ENCODE results near the gene DOK7. TPM values are rescaled to one million over a fixed set of nuclear protein-coding genes. Genes with fewer than 3 reads are reported as not detected.
"Not testable (repeated sequence)": the region's sequence is repeated elsewhere in the genome, so short reads cannot be mapped to it uniquely, and the experiment has no call there.

DOK7 gene
- polyA plus RNA-seq, 2 donors = 0.11 to 0.29 TPM

DNA sequence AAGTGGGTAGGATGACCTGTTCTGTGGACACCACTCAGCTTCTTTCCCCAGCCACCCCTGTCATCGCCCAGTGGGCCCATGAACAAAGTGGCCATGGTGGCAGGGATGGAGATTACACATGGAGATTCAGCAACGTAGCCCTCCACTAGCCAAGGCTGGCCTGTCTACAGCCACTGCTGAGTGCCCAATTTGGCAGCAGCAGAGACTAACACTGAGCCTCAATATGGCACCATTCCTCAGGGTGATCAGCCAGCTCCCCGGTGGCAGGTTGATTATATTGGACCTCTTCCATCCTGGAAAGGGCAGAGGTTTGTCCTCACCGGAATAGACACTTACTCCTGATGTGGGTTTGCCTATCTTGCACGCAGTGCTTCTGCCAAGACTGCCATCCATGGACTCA lies 4.0 kb upstream of the DOK7 start:
- H3K9me3 ChIP-seq (ENCODE audit: control insufficient read depth in 2 of 2, insufficient read depth in 1 of 2, low read depth in 1 of 2, low read length in 1 of 2); H3K36me3 ChIP-seq (ENCODE audit: control insufficient read depth in 2 of 2, insufficient read depth in 2 of 2, low read length in 1 of 2); H3K27me3 ChIP-seq (ENCODE audit: control insufficient read depth in 1 of 2, insufficient read depth in 2 of 2, low read length in 2 of 2); H3K27ac ChIP-seq (ENCODE audit: low read depth in 2 of 2, low read length in 1 of 2); H3K4me3 ChIP-seq (ENCODE audit: low read depth in 1 of 2, low read length in 2 of 2): not testable (repeated sequence)
- H3K4me1 ChIP-seq (ENCODE audit: control insufficient read depth in 2 of 2, insufficient read depth in 2 of 2, low read length in 1 of 2) = peaks cover 0 to 11% of the 10 kb centered on the region in 2 donors
- WGBS, 2 donors = 83% methylated on average over 5 of the region's 5 CpGs

DNA sequence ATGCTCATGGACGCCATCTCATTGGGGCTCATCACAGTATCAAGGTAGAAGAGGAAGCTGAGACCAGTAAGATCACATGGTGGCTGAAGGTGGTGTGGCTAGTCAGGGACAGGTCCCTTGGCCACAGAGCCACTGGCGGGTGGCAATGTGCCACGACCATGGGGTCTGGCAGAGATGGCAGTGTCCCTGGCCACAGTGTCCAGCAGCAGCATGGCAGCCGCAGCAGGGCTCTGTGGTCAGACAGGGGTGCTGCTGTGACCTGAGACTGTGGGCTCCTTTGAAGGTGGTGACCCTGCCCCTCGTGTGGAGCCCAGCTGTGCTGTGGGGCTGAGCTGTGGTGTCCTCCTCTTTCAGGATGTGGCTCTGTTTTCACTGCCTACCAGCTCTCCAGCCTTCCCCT lies 2.2 kb upstream of the DOK7 start:
- H3K27ac ChIP-seq (ENCODE audit: low read depth in 2 of 2, low read length in 1 of 2) = no peak overlapping the region
- H3K4me3 ChIP-seq (ENCODE audit: low read depth in 1 of 2, low read length in 2 of 2) = no peak overlapping the region
- WGBS, 2 donors = 82 to 92% methylated on average over 5 of the region's 5 CpGs
- peaks cover 0 to 11% of the 10 kb centered on the region in 2 donors for H3K4me1 ChIP-seq (ENCODE audit: control insufficient read depth in 2 of 2, insufficient read depth in 2 of 2, low read length in 1 of 2)
- H3K9me3 ChIP-seq (ENCODE audit: control insufficient read depth in 2 of 2, insufficient read depth in 1 of 2, low read depth in 1 of 2, low read length in 1 of 2) = peaks cover 0 to 3% of the 10 kb centered on the region in 2 donors
- no peaks in the 10 kb centered on the region for H3K36me3 ChIP-seq (ENCODE audit: control insufficient read depth in 2 of 2, insufficient read depth in 2 of 2, low read length in 1 of 2)
- H3K27me3 ChIP-seq (ENCODE audit: control insufficient read depth in 1 of 2, insufficient read depth in 2 of 2, low read length in 2 of 2) = peaks cover 0 to 7% of the 10 kb centered on the region in 2 donors

DNA sequence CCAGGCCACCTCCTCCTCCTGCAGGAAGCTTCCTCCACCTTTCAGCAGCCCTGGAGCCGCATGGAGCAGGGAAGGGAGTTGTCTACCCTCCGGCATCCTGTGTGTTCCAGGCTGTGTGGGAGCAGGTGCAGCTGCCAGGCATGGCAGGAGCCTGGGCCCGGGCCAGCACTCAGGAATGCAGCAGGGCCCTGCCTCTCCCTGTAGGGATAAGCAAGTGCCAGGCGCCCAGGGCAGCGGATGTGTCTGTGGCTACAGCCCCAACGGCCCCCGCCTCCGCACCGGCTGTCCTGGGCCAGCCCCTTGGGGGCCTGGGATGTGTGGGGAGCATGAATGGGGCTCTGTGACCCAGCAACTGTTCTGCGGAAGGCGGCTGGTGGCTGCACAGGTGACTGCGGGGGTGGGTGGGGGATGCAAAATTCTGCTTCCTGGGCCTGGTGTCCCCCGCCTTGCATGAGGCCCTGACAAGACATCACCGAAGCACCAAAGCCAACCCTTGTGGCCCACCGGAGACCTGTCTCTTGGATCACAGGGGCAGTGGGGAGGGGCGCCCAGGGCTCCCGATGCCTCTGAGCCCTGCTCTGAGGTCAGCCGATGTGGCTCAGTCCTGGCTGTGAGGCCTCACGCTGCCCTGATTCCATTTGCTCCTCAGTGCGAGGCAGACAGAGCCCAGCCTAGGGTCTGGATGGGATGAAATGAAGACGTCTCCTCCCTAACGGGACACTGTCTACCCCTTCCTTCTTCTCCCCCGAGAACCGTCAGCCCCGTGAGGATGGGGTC lies 1.4 kb upstream of the DOK7 start:
- no peaks in the 10 kb centered on the region for H3K36me3 ChIP-seq (ENCODE audit: control insufficient read depth in 2 of 2, insufficient read depth in 2 of 2, low read length in 1 of 2)
- WGBS, 2 donors = 47 to 52% methylated on average over 19 to 25 of the region's 25 CpGs
- peaks cover 0 to 11% of the 10 kb centered on the region in 2 donors for H3K4me1 ChIP-seq (ENCODE audit: control insufficient read depth in 2 of 2, insufficient read depth in 2 of 2, low read length in 1 of 2)
- H3K27me3 ChIP-seq (ENCODE audit: control insufficient read depth in 1 of 2, insufficient read depth in 2 of 2, low read length in 2 of 2) = peaks cover 0 to 7% of the 10 kb centered on the region in 2 donors
- peaks cover 0 to 3% of the 10 kb centered on the region in 2 donors for H3K9me3 ChIP-seq (ENCODE audit: control insufficient read depth in 2 of 2, insufficient read depth in 1 of 2, low read depth in 1 of 2, low read length in 1 of 2)
- H3K4me3 ChIP-seq (ENCODE audit: low read depth in 1 of 2, low read length in 2 of 2) = no peak overlapping the region
- H3K27ac ChIP-seq (ENCODE audit: low read depth in 2 of 2, low read length in 1 of 2) = no peak overlapping the region

DNA sequence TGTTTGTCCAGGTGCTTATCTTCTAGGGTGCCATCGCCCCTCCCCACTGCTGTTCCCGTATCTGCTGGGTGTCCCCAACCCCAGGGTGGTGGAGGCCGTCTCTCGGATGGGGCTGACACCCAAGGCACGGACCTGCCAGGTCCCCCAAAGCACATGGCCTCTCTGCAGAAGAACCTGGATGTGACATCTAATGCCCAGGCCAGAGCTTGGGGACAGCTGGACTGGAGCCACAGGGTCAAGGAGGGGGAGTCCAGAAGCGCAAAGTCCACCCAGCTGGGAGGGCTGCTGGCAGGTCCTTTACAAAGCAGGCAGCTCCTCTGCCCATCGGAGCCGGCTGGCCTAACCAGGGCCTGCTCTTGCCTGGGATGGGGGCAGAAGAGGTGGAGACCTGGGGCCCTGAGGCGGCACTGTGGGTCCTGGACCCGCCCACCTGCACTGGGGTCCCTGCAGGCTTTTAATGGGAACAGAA lies 751 bp upstream of the DOK7 start:
- 56 to 66% methylated on average over 10 of the region's 10 CpGs for WGBS, 2 donors
- Histone ChIP-seq H3K4me3 (ENCODE audit: low read depth in 1 of 2, low read length in 2 of 2) (no peak overlapping the region), H3K9me3 (ENCODE audit: control insufficient read depth in 2 of 2, insufficient read depth in 1 of 2, low read depth in 1 of 2, low read length in 1 of 2) (peaks cover 0 to 3% of the 10 kb centered on the region in 2 donors), H3K27ac (ENCODE audit: low read depth in 2 of 2, low read length in 1 of 2) (no peak overlapping the region), H3K36me3 (ENCODE audit: control insufficient read depth in 2 of 2, insufficient read depth in 2 of 2, low read length in 1 of 2) (no peaks in the 10 kb centered on the region), H3K4me1 (ENCODE audit: control insufficient read depth in 2 of 2, insufficient read depth in 2 of 2, low read length in 1 of 2) (peaks cover 0 to 11% of the 10 kb centered on the region in 2 donors), H3K27me3 (ENCODE audit: control insufficient read depth in 1 of 2, insufficient read depth in 2 of 2, low read length in 2 of 2) (peaks cover 0 to 7% of the 10 kb centered on the region in 2 donors)

DNA sequence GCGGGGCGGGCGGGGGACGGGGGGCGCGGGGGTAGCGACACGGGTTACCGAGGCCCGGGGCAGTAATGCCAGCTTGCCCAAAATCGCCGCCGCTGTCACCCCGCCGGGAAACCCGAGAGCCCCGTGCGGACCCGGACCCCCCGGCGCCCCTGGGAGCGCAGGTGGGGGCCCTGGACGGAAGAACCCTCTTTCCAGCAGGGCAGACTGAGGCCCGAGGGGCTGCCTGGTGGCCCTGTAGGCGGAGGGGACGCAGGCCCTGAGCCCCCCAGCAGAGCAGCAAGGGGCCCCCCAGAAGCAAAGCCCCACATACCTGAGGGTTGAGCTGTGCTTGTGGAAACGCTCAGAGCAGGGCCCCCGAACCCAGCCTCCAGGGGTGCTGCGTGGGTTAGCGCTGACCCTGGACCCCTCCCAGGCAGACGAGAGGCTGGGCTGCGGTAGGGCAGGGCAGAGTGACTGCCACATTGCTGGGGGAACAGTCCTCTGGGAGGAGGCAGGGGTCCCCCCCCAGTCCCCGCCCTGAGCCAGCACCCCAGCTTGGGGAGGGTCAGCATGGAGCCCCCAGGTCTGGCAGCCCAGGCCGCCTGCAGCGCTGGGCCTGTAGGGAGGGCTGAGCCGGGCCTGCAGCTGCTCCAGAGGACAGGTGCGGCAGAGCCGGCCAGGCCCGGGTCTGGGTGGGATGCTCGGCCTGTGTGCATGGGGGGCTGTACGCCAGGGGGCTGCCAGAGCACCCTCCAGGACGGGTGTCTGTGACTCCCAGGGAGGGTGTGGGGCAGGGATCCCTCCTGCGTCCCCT lies 646 bp downstream of the DOK7 start:
- peaks cover 0 to 11% of the 10 kb centered on the region in 2 donors for H3K4me1 ChIP-seq (ENCODE audit: control insufficient read depth in 2 of 2, insufficient read depth in 2 of 2, low read length in 1 of 2)
- H3K4me3 ChIP-seq (ENCODE audit: low read depth in 1 of 2, low read length in 2 of 2) = peak overlapping the region in 1 of 2 donors; percentile 22
- 40 to 43% methylated on average over 35 to 43 of the region's 43 CpGs for WGBS, 2 donors
- peaks cover 0 to 9% of the 10 kb centered on the region in 2 donors for H3K9me3 ChIP-seq (ENCODE audit: control insufficient read depth in 2 of 2, insufficient read depth in 1 of 2, low read depth in 1 of 2, low read length in 1 of 2)
- H3K27me3 ChIP-seq (ENCODE audit: control insufficient read depth in 1 of 2, insufficient read depth in 2 of 2, low read length in 2 of 2) = peaks cover 0 to 7% of the 10 kb centered on the region in 2 donors
- no peak overlapping the region for H3K27ac ChIP-seq (ENCODE audit: low read depth in 2 of 2, low read length in 1 of 2)
- no peaks in the 10 kb centered on the region for H3K36me3 ChIP-seq (ENCODE audit: control insufficient read depth in 2 of 2, insufficient read depth in 2 of 2, low read length in 1 of 2)

DNA sequence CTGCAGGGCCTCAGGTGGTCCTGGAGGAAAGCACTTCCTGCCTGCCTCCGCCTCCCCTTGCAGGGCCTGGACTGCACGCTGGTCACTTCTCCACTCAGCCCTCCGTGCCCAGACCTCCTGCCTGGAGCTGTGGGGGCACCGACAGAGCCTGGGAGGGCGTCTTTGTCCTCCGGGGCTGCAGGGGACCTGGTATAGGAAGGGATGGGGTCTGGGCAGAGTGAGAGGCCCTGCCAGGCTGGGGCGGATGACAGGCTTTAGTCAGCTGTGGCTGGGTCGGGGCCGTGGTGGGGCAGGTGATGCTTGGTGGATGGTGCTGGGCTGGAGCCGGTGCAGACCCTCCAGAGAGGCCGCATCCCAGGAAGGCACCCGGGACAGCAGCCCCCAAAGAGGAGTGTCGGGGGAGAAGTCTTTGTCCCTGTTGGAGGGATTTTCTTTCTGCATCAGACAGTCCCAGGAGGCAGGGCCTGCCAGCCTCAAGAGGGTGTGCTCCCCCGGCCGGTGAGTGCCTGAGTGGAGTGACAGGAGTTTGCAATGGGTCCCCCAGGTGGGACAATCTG lies 1.3 kb downstream of the DOK7 start:
- H3K27me3 ChIP-seq (ENCODE audit: control insufficient read depth in 1 of 2, insufficient read depth in 2 of 2, low read length in 2 of 2) = peaks cover 0 to 7% of the 10 kb centered on the region in 2 donors
- 85 to 86% methylated on average over 15 of the region's 15 CpGs for WGBS, 2 donors

DNA sequence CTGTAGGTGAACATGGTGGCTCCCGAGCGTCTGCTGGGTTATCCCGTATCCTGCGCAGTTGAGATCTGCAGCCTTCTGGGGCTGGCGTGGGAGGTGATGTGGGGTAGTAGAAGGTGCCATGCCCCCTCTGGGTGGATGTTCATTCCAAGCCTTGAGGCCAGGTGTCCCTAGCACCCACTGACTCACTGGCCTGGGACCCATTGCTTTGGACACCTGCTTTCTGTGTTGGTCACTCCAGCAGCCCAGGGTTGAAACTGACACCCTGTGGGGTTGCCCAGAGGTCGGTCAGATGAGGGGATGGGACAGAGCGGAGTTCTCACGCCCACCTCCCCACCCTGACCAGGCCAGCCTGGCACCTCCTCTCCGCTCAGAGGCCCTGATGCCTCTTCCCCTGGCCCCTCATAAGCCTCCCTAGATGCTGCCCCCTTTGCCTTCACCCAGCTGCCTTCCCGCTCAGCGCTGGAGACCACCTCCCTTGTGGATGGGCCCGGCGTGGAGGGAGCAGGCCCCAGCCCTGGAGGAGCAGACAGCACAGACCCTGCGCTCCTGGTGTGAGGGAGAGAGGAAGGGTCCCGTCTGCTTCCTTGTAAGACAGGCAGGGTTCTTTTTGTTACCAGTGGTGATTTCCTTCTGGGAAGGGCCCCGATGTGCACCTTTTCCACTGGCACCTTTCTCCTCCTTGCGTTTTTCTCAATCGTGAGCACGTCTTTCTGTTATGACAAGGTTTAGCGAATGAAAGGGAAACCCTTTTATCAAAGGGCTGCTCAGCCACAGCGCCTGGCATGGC lies 2.0 kb downstream of the DOK7 start:
- H3K27me3 ChIP-seq (ENCODE audit: control insufficient read depth in 1 of 2, insufficient read depth in 2 of 2, low read length in 2 of 2) = peaks cover 0 to 7% of the 10 kb centered on the region in 2 donors
- no peak overlapping the region for H3K27ac ChIP-seq (ENCODE audit: low read depth in 2 of 2, low read length in 1 of 2)
- 89 to 94% methylated on average over 21 of the region's 21 CpGs for WGBS, 2 donors
- H3K4me3 ChIP-seq (ENCODE audit: low read depth in 1 of 2, low read length in 2 of 2) = no peak overlapping the region
- peaks cover 0 to 13% of the 10 kb centered on the region in 2 donors for H3K4me1 ChIP-seq (ENCODE audit: control insufficient read depth in 2 of 2, insufficient read depth in 2 of 2, low read length in 1 of 2)
- H3K9me3 ChIP-seq (ENCODE audit: control insufficient read depth in 2 of 2, insufficient read depth in 1 of 2, low read depth in 1 of 2, low read length in 1 of 2) = peaks cover 0 to 12% of the 10 kb centered on the region in 2 donors
- H3K36me3 ChIP-seq (ENCODE audit: control insufficient read depth in 2 of 2, insufficient read depth in 2 of 2, low read length in 1 of 2) = no peaks in the 10 kb centered on the region

More for the DNA sequence above, 1.3 kb downstream of the DOK7 start:
- H3K4me1 ChIP-seq (ENCODE audit: control insufficient read depth in 2 of 2, insufficient read depth in 2 of 2, low read length in 1 of 2) = peaks cover 0 to 13% of the 10 kb centered on the region in 2 donors
- no peak overlapping the region for H3K4me3 ChIP-seq (ENCODE audit: low read depth in 1 of 2, low read length in 2 of 2)
- peaks cover 0 to 12% of the 10 kb centered on the region in 2 donors for H3K9me3 ChIP-seq (ENCODE audit: control insufficient read depth in 2 of 2, insufficient read depth in 1 of 2, low read depth in 1 of 2, low read length in 1 of 2)
- H3K27ac ChIP-seq (ENCODE audit: low read depth in 2 of 2, low read length in 1 of 2) = no peak overlapping the region
- no peaks in the 10 kb centered on the region for H3K36me3 ChIP-seq (ENCODE audit: control insufficient read depth in 2 of 2, insufficient read depth in 2 of 2, low read length in 1 of 2)

DNA sequence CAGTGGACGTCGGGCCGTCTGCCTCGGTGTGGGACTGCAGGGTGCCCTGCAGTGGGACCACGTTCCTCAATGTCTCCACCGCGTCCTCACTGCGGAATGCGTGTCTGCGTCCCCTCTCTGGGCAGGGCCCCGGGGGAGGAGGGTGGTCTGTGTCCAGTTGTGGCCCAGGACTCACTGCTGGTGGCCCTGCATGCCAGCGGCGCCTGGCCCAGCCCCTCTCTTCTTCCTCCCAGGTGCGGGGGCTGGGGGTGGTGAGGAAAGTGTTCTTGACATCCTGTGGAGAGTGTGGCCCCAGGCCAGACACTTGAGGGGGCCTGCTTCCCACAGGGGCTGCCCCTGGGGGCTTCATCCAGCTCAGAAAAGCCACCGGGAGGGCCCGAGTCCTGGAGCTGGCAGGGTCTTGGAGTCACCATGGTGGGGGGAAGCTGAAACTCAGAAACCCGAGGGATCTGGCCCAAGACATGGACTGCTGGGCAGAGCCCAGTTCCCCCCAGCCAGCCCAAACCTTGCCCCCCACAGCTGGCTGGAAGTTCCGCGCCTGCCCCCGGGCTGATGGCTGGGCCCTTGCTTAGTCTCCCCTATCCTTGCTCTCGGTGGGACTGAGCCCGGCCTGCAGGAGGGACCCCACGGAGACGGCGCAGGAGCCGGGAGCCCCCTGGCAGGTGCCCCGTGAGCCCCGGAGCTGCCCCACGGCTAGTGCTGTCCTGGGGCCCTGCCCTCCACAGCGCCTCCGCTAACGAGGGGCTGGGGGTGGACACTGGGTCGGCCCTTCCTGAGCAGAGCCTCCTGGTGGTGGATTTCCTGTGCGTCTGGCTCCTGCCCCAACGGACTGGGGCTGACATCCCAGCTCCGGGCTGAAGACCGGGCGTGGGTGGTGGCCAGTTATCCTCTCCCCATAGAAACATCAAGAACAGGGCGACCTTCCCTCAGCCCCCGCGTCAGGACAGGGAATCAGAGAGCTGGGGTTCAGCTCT lies 2.9 kb downstream of the DOK7 start:
- Histone ChIP-seq H3K9me3 (ENCODE audit: control insufficient read depth in 2 of 2, insufficient read depth in 1 of 2, low read depth in 1 of 2, low read length in 1 of 2) (peaks cover 0 to 13% of the 10 kb centered on the region in 2 donors), H3K27ac (ENCODE audit: low read depth in 2 of 2, low read length in 1 of 2) (no peak overlapping the region), H3K36me3 (ENCODE audit: control insufficient read depth in 2 of 2, insufficient read depth in 2 of 2, low read length in 1 of 2) (no peaks in the 10 kb centered on the region), H3K4me3 (ENCODE audit: low read depth in 1 of 2, low read length in 2 of 2) (no peak overlapping the region), H3K27me3 (ENCODE audit: control insufficient read depth in 1 of 2, insufficient read depth in 2 of 2, low read length in 2 of 2) (peaks cover 0 to 7% of the 10 kb centered on the region in 2 donors), H3K4me1 (ENCODE audit: control insufficient read depth in 2 of 2, insufficient read depth in 2 of 2, low read length in 1 of 2) (peaks cover 0 to 11% of the 10 kb centered on the region in 2 donors)
- WGBS, 2 donors = 76 to 80% methylated on average over 39 to 41 of the region's 41 CpGs
